Measurements from ENCODE around the gene ADAMTS2.

DNA sequence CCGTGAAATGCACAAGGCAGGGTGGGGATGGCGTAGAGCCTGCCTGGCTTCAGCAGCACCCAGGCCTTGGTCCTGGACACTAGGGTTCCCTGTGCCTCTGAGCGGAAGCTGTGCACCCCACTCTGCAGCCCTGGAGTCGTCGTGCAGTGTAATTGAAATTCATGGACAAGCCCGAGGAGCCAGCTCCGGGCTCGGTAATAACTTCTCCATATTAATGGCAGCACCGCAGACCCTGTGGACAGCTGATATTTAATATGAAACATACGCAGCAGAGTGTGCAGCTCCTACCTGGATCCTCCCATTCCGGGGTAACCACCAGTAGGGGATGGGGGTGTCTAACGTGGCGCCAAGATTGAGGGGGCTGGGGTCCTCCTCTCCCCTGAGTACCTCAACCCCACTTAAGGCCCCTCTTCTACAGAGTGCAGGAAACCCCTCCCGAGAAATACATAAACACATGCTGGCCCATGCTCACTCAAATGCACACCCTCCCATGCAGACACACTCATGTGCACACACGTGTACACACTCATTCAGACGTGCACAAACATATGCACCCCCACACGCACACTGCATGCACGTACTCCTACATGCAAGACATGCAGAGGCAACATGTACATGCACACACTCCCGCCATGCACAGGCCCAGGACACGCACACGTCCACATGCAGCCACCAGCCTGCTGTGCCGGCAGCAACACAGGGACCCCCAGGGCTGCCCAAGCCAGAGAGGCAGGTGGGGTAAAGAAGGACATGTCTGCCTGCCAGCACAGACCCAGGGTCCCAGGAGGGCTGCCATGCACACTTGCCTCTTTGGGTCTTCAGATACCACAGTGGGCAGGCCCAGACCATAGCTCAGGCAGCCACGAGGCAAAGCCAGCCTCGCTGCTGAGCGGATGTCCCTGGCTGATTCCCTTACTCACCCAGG is 8.1 kb downstream of the ADAMTS2 start:
- TF ChIP-seq CTCF (IDR thresholded peaks at IDR 0.05) (no peak), POLR2A (IDR thresholded peaks at IDR 0.05) (no peak)

All from lower leg skin (tissue), 3 donors.